ENCODE measurements around the gene CHST13.

CHST13 gene

DNA sequence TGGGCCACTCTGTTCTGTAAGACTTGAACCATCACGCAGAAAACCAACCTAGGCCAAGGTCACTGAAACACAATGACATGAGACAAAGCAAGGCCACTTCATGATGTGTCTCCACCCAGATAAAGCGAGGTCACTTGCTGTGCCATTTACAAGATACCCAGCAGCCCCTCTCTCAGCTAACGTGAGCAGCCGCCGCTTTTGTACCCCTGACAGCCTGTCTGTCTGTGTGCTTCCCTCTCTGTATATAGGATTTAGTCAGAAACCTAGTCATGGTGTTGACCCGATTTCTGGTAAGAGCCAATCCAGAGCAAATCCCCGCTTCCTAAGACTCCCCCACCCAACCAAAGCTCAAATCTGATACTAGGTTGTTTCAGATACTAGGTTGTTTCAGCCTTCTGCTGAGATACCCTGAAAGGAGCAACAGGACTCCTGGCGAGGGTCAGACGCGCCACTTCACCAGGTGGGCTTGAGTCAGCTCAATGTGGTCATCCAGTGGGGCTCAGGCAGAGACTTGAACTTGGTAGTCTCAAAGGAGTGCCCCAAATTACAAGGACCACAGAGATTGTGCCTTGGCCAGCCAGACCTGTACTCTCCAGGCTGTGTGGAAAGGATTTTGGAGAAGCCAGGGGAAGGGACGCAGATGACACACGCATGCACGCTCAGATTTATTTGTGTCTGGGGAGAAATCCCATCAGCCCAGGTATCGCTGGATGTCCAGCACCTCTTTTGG lies 45.2 kb upstream of the CHST13 start:
- TF ChIP-seq, protein P1, sequence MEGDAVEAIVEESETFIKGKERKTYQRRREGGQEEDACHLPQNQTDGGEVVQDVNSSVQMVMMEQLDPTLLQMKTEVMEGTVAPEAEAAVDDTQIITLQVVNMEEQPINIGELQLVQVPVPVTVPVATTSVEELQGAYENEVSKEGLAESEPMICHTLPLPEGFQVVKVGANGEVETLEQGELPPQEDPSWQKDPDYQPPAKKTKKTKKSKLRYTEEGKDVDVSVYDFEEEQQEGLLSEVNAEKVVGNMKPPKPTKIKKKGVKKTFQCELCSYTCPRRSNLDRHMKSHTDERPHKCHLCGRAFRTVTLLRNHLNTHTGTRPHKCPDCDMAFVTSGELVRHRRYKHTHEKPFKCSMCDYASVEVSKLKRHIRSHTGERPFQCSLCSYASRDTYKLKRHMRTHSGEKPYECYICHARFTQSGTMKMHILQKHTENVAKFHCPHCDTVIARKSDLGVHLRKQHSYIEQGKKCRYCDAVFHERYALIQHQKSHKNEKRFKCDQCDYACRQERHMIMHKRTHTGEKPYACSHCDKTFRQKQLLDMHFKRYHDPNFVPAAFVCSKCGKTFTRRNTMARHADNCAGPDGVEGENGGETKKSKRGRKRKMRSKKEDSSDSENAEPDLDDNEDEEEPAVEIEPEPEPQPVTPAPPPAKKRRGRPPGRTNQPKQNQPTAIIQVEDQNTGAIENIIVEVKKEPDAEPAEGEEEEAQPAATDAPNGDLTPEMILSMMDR (IDR thresholded peaks at IDR 0.05; ENCODE audit: borderline replicate concordance, insufficient read depth, low read depth, low read length), result no peak
- H3K4me3 ChIP-seq (ENCODE audit: low read depth, low read length), result no peak overlapping the region

DNA sequence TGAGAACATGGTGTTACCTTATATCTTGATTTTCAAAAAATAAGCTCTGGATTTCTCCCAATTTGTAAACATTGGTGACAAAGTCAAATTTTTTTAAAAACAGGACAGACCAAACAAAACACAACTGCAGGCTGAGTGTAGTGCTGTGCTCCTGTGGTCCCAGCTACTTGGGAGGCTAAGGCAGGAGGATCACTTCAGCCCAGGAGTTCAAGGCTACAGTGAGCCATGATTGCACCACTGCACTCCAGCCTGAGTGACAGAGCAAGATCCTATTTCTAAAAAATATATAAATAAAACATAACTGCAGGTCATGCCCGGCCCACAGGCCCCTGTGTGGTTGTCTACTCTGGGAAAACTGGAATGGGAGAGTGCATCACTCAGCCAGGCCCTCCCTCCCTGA lies 44.3 kb upstream of the CHST13 start:
- no peak overlapping the region for H3K4me3 ChIP-seq (ENCODE audit: low read depth, low read length)
- TF ChIP-seq, protein P1 (IDR thresholded peaks at IDR 0.05; ENCODE audit: borderline replicate concordance, insufficient read depth, low read depth, low read length), result no peak

DNA sequence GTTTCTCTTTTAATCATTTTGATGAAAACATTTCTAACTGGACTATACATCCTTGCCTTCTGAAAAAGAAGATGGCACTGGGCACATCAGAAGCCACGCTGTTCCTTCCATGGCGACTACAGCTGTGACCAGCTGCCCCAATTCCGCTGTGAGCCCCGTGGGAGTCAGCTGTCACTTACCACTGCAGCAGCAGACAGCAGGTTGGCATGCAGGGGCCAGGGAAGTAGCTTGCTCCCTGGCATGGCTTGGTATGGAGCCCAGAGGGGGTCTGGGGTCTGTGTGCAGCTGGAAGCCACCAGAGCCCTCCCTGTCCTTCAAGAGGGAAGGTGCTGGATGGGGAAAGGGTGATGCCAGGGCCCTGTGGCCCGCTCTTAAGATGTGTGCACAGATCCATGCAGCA lies 43.7 kb upstream of the CHST13 start:
- TF ChIP-seq, protein P1 (IDR thresholded peaks at IDR 0.05; ENCODE audit: borderline replicate concordance, insufficient read depth, low read depth, low read length), result no peak
- H3K4me3 ChIP-seq (ENCODE audit: low read depth, low read length), result no peak overlapping the region

DNA sequence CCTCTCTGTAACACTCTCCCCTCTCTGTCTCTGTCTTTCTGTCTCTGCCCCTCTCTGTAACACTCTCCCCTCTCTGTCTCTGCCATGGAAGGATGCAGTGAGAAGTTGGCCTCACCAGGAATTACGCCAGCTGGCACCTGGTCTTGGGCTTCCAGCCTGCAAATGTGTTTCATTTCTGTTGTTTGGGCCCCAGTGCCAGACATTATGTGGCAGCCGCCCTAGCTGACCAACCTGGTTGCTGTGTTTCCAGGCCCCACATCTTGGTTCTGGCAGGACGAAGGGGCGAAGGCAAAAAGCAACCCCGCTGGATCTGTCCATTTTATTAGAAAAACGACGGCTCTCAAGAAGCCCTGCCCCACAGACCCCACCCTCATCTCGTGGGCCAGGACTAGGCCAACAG lies 43.1 kb upstream of the CHST13 start:
- TF ChIP-seq, protein P1 (IDR thresholded peaks at IDR 0.05; ENCODE audit: borderline replicate concordance, insufficient read depth, low read depth, low read length), result no peak
- H3K4me3 ChIP-seq (ENCODE audit: low read depth, low read length), result no peak overlapping the region

DNA sequence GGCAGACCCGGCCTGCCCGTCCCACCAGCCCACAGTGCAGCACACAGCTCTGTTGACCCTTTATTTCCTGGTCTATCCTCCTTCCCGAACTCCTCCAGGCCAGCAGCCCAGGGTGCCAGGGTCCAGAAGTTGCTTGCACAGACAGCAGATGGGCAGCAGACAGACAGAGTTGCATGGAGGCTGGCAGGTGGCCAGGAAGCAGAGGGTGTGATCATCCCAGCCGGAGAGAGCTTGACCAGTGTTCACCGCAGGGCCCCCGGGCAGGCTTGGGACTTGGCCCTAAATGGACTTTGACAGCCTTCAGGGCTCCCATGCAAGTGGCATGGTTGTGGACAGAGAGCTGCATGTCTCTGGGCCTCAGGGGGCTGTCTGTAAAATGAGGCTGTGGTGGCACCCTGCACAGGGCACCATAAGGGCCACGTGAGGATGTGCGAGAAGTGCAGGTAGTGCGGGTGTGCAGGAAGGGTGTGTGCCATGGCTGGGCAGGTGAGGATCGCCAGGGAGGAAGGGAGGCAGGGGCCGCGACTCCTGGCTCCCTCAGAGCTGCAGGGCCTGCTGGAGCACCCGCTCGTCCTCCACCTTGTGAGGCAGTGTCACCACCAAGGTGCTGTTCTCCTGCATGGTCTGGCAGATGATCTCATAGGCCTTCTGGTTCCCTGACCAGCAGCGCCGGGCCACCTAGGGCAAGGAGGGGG lies 42.0 kb upstream of the CHST13 start:
- TF ChIP-seq, protein P1 (IDR thresholded peaks at IDR 0.05; ENCODE audit: borderline replicate concordance, insufficient read depth, low read depth, low read length), result no peak
- no peak overlapping the region for H3K4me3 ChIP-seq (ENCODE audit: low read depth, low read length)

DNA sequence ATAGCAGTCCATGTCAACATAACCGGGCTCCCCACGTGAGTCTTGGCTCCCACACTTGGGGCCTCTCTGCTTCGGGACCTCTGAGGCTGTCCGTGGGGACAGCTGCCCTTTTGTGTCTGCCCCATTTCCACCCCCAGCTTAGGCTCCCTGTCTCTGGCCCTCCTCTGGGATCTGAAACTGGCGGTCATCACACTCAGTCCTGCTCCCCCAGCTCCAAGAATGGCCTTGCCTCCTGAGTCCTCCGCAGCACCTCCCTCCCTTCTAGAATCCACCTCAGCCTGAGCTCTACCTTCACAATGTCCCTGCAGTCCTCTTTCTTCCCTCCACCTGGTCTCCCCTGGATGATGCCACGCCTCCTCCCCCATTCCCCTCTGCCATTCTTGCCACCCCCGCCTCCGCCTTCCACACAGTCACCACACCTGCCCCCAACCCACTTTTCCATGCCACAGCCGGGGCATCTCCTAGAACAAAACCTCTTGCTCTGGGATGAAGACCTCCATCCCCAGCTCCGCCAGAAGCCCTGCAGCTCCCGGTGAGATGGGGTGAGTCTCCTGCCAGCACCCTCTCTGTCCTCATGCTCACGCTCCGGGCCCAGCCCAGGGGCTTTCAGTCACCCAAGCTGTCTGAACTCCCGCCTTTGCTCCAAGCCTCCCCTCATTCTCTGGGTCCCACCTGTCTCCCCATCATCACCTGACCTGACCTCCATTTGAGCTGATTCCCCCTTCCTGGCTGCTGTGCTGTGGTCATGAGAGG lies 41.3 kb upstream of the CHST13 start:
- TF ChIP-seq, protein P1 (IDR thresholded peaks at IDR 0.05; ENCODE audit: borderline replicate concordance, insufficient read depth, low read depth, low read length), result no peak
- H3K4me3 ChIP-seq (ENCODE audit: low read depth, low read length), result no peak overlapping the region
